Naive B cell (primary cell): ENCODE measurements around the gene TIMM44. TPM values are rescaled to one million over a fixed set of nuclear protein-coding genes. Genes with fewer than 3 reads are reported as not detected.
"Not testable (repeated sequence)": the region's sequence is repeated elsewhere in the genome, so short reads cannot be mapped to it uniquely, and the experiment has no call there.

Experiments
- ATAC-seq, 2 donors: fragments of 150-1000 bp; cut with Tn5 transposase; 2 replicates each; pipeline ENCODE4 v1.10.0; 2021; ENCODE audit warnings: low read depth in 2 of 2, mild to moderate bottlenecking in 2 of 2, moderate library complexity in 2 of 2
- DNase-seq: peaks from one replicate; pipeline ENCODE4 v3.0.0; 2022
- H3K27ac Mint-ChIP-seq, 6 donors: one replicate each; pipeline ENCODE4 v1.8.0; 2020 to 2022; ENCODE audit warnings: mild to moderate bottlenecking in 6 of 6, mixed read lengths in 6 of 6, moderate library complexity in 5 of 6, inconsistent platforms in 2 of 6
- H3K27me3 Mint-ChIP-seq, 3 donors: one replicate each; pipeline ENCODE4 v1.8.0; 2021 to 2022; ENCODE audit warnings: mixed read lengths in 3 of 3, mild to moderate bottlenecking in 1 of 3
- H3K36me3 Mint-ChIP-seq, 2 donors: one replicate each; pipeline ENCODE4 v1.8.0; 2020 to 2022; ENCODE audit warnings: mixed read lengths in 2 of 2, inconsistent platforms in 1 of 2, mild to moderate bottlenecking in 1 of 2
- H3K4me1 Mint-ChIP-seq, 3 donors: one replicate each; pipeline ENCODE4 v1.8.0; 2020 to 2022; ENCODE audit warnings: mixed read lengths in 3 of 3, inconsistent platforms in 1 of 3, mild to moderate bottlenecking in 1 of 3, moderate library complexity in 1 of 3
- H3K4me3 Mint-ChIP-seq, 8 donors: one replicate each; pipeline ENCODE4 v1.8.0; 2020 to 2022; ENCODE audit warnings: mild to moderate bottlenecking in 8 of 8, mixed read lengths in 8 of 8, moderate library complexity in 8 of 8, inconsistent platforms in 2 of 8
- H3K9me3 Mint-ChIP-seq, 7 donors: one replicate each; pipeline ENCODE4 v1.8.0; 2020 to 2022; ENCODE audit warnings: mixed read lengths in 7 of 7, mild to moderate bottlenecking in 5 of 7, inconsistent platforms in 2 of 7, moderate library complexity in 1 of 7
- polyA plus RNA-seq, 6 donors: library from polyadenylated mRNA; unstranded; fragments of 300-500 nt; fragmentation: Illumina TruSeq; gene quantifications; one replicate each; pipeline ENCODE4 v1.2.3, GENCODE V29; 2021; ENCODE audit warnings: low read depth in 6 of 6

The TIMM44 gene
- polyA plus RNA-seq, 6 donors from 2014 or later = 7.8 to 21.0 (median 14.1) TPM

GRCh38 chr19:7931221-7932061 is 12.0 kb downstream of the TIMM44 start:
- peaks cover 3 to 5% (median 4%) of the 10 kb centered on the region in 3 donors for H3K4me1 Mint-ChIP-seq
- H3K27ac Mint-ChIP-seq = peak overlapping the region in 1 of 6 donors; percentile 34
- H3K36me3 Mint-ChIP-seq = no peaks in the 10 kb centered on the region
- H3K9me3 Mint-ChIP-seq = no peaks in the 10 kb centered on the region
- DNase-seq (no peak), ATAC-seq (no peak)
- H3K27me3 Mint-ChIP-seq = no peaks in the 10 kb centered on the region
- no peak overlapping the region for H3K4me3 Mint-ChIP-seq

- Mint-ChIP-seq H3K4me3 (peak overlapping the region in 1 of 8 donors; percentile 40), H3K36me3 (no peaks in the 10 kb centered on the region), H3K4me1 (peaks cover 4 to 8% (median 6%) of the 10 kb centered on the region in 3 donors), H3K27ac (peak overlapping the region in 1 of 6 donors; percentile 34), H3K27me3 (no peaks in the 10 kb centered on the region), H3K9me3 (no peaks in the 10 kb centered on the region)
- no peak for DNase-seq
- no peak for ATAC-seq
Measured at GRCh38 chr19:7930765-7931164, 12.7 kb downstream of the TIMM44 start.

GRCh38 chr19:7930030-7930429 is 13.4 kb downstream of the TIMM44 start:
- H3K9me3 Mint-ChIP-seq, H3K27me3 Mint-ChIP-seq, H3K36me3 Mint-ChIP-seq, DNase-seq, H3K4me3 Mint-ChIP-seq, ATAC-seq: not testable (repeated sequence)
- Mint-ChIP-seq H3K4me1 (peaks cover 7 to 10% (median 8%) of the 10 kb centered on the region in 3 donors), H3K27ac (peak overlapping the region in 3 of 6 donors; percentile 6 to 70 (median 36))

- Mint-ChIP-seq H3K9me3 (no peaks in the 10 kb centered on the region), H3K4me3 (peak overlapping the region in 4 of 8 donors; percentile 45 to 69 (median 60)), H3K4me1 (peaks cover 8 to 12% (median 10%) of the 10 kb centered on the region in 3 donors), H3K36me3 (no peaks in the 10 kb centered on the region), H3K27me3 (no peaks in the 10 kb centered on the region), H3K27ac (peak overlapping the region in 3 of 6 donors; percentile 32 to 83 (median 70))
- DNase-seq (peak; percentile 67), ATAC-seq (peak; percentile 57 to 63)
Measured at GRCh38 chr19:7928741-7929701, 14.4 kb downstream of the TIMM44 start.

- Mint-ChIP-seq H3K36me3 (no peaks in the 10 kb centered on the region), H3K9me3 (no peaks in the 10 kb centered on the region), H3K27me3 (no peaks in the 10 kb centered on the region), H3K4me1 (peaks cover 8 to 12% (median 11%) of the 10 kb centered on the region in 3 donors), H3K27ac (no peak overlapping the region), H3K4me3 (peak overlapping the region in 2 of 8 donors; percentile 38 to 45)
- ATAC-seq (no peak), DNase-seq (no peak)
Measured at GRCh38 chr19:7928334-7928706, 15.1 kb downstream of the TIMM44 start.

GRCh38 chr19:7927605-7928333 is 15.7 kb downstream of the TIMM44 start:
- peak overlapping the region in 2 of 8 donors; percentile 38 to 45 for H3K4me3 Mint-ChIP-seq
- H3K36me3 Mint-ChIP-seq = no peaks in the 10 kb centered on the region
- ATAC-seq (no peak), DNase-seq (no peak)
- H3K27ac Mint-ChIP-seq = no peak overlapping the region
- no peaks in the 10 kb centered on the region for H3K27me3 Mint-ChIP-seq
- peaks cover 10 to 16% (median 12%) of the 10 kb centered on the region in 3 donors for H3K4me1 Mint-ChIP-seq
- H3K9me3 Mint-ChIP-seq = no peaks in the 10 kb centered on the region

GRCh38 chr19:7926727-7927604 is 16.5 kb downstream of the TIMM44 start:
- DNase-seq (no peak), ATAC-seq (no peak)
- Mint-ChIP-seq H3K4me3 (peak overlapping the region in 6 of 8 donors; percentile 70 to 86 (median 78)), H3K27me3 (no peaks in the 10 kb centered on the region), H3K4me1 (peaks cover 13 to 20% (median 15%) of the 10 kb centered on the region in 3 donors), H3K27ac (peak overlapping the region in 1 of 6 donors; percentile 85), H3K9me3 (no peaks in the 10 kb centered on the region), H3K36me3 (no peaks in the 10 kb centered on the region)

GRCh38 chr19:7926021-7926726 is 17.3 kb downstream of the TIMM44 start, which contains the start of gene CTXN1:
CTXN1 (minus strand) TSS chr19:7926135; CDS start chr19:7925538, 597 bp downstream.
- DNase-seq (peak; percentile 70), ATAC-seq (peak; percentile 61 to 62)
- Mint-ChIP-seq H3K36me3 (no peaks in the 10 kb centered on the region), H3K9me3 (no peaks in the 10 kb centered on the region), H3K27me3 (no peaks in the 10 kb centered on the region), H3K4me1 (peaks cover 19 to 26% (median 23%) of the 10 kb centered on the region in 3 donors), H3K4me3 (peak within 1 kb of the TSS; percentile 73 to 91 (median 83)), H3K27ac (peak within 1 kb of the TSS in 3 of 6 donors; percentile 26 to 85 (median 69))

- Mint-ChIP-seq H3K9me3 (no peaks in the 10 kb centered on the region), H3K4me3 (peak overlapping the region; percentile 73 to 91 (median 83)), H3K36me3 (no peaks in the 10 kb centered on the region), H3K4me1 (peaks cover 23 to 31% (median 29%) of the 10 kb centered on the region in 3 donors), H3K27ac (peak overlapping the region in 2 of 6 donors; percentile 69 to 75), H3K27me3 (peaks cover 0 to under 1% (median 0%) of the 10 kb centered on the region in 3 donors)
- peak; percentile 66 for DNase-seq
- peak; percentile 29 to 37 for ATAC-seq
Measured at GRCh38 chr19:7925171-7925851, 18.2 kb downstream of the TIMM44 start.

GRCh38 chr19:7924651-7925170 is 18.8 kb downstream of the TIMM44 start:
- no peak for DNase-seq
- H3K27ac Mint-ChIP-seq = peak overlapping the region in 2 of 6 donors; percentile 29 to 75

GRCh38 chr19:7924241-7924640 is 19.2 kb downstream of the TIMM44 start:
- peaks cover 32 to 40% (median 39%) of the 10 kb centered on the region in 3 donors for H3K4me1 Mint-ChIP-seq
- H3K9me3 Mint-ChIP-seq = no peaks in the 10 kb centered on the region
- H3K4me3 Mint-ChIP-seq = peak overlapping the region in 7 of 8 donors; percentile 30 to 77 (median 62)
- DNase-seq = no peak
- no peaks in the 10 kb centered on the region for H3K36me3 Mint-ChIP-seq
- H3K27ac Mint-ChIP-seq = peak overlapping the region in 2 of 6 donors; percentile 68 to 72
- peaks cover 0 to 11% (median 8%) of the 10 kb centered on the region in 3 donors for H3K27me3 Mint-ChIP-seq
- no peak for ATAC-seq

More at GRCh38 chr19:7924651-7925170, 18.8 kb downstream of the TIMM44 start:
- H3K36me3 Mint-ChIP-seq = no peaks in the 10 kb centered on the region
- peaks cover 0 to 6% (median 4%) of the 10 kb centered on the region in 3 donors for H3K27me3 Mint-ChIP-seq
- no peak for ATAC-seq
- peaks cover 27 to 36% (median 35%) of the 10 kb centered on the region in 3 donors for H3K4me1 Mint-ChIP-seq
- H3K4me3 Mint-ChIP-seq = peak overlapping the region in 4 of 8 donors; percentile 61 to 82 (median 72)
- no peaks in the 10 kb centered on the region for H3K9me3 Mint-ChIP-seq
